ENCODE data around the gene SNCAIP.

DNA sequence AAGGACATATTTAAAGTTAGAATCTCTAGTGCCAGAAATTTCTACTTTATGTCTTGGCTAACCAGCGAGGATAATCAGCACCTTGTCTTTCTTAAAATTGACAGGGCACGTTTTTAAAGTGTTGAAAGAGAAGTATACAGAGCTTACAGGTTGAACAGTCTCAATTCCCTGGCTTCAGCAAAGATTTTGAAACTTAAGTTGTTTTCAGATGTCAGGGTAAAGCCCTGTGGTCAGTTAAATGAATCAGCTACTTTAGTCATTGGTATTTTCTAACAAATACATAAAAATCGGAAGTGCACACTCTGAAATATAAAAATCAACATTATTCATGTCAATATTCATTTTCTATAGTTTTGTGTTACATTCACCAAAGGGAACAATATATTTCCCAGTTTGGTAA lies 29.1 kb downstream of the SNCAIP start:
- TF ChIP-seq, protein P1, sequence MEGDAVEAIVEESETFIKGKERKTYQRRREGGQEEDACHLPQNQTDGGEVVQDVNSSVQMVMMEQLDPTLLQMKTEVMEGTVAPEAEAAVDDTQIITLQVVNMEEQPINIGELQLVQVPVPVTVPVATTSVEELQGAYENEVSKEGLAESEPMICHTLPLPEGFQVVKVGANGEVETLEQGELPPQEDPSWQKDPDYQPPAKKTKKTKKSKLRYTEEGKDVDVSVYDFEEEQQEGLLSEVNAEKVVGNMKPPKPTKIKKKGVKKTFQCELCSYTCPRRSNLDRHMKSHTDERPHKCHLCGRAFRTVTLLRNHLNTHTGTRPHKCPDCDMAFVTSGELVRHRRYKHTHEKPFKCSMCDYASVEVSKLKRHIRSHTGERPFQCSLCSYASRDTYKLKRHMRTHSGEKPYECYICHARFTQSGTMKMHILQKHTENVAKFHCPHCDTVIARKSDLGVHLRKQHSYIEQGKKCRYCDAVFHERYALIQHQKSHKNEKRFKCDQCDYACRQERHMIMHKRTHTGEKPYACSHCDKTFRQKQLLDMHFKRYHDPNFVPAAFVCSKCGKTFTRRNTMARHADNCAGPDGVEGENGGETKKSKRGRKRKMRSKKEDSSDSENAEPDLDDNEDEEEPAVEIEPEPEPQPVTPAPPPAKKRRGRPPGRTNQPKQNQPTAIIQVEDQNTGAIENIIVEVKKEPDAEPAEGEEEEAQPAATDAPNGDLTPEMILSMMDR (IDR thresholded peaks at IDR 0.05): no peak
- TF ChIP-seq POLR2A (IDR thresholded peaks at IDR 0.05): no peak

All from lower leg skin (tissue), 3 donors.